IMR-90 (cell line): ENCODE results near the gene RDH11.

Source experiments
- BHLHE40 ChIP-seq: fragments of 150-350 bp; IDR thresholded peaks from 2 replicates; pipeline ENCODE4 v1.6.1; 2016; ENCODE audit warnings: mild to moderate bottlenecking, low read depth, low read length
- CEBPB ChIP-seq: IDR thresholded peaks from 2 replicates; pipeline ENCODE4 v1.6.1; 2012; ENCODE audit warnings: low read depth, low read length, improper control_type of control experiment
- CHD1 ChIP-seq: IDR thresholded peaks from 2 replicates; pipeline ENCODE4 v1.6.1; 2012; ENCODE audit warnings: low read depth, low read length, improper control_type of control experiment
- FOS ChIP-seq: fragments of 150-350 bp; IDR thresholded peaks from 2 replicates; pipeline ENCODE4 v1.6.1; 2016; ENCODE audit warnings: low read depth, low read length
- MAFK ChIP-seq: IDR thresholded peaks from 2 replicates; pipeline ENCODE4 v1.6.1; 2012; ENCODE audit warnings: low read depth, low read length, improper control_type of control experiment
- MAZ ChIP-seq: IDR thresholded peaks from 2 replicates; pipeline ENCODE4 v1.6.1; 2012; ENCODE audit warnings: low read depth, mild to moderate bottlenecking, low read length, improper control_type of control experiment, moderate library complexity, borderline replicate concordance
- MXI1 ChIP-seq: IDR thresholded peaks from 2 replicates; pipeline ENCODE4 v1.6.1; 2012; ENCODE audit warnings: low read depth, mild to moderate bottlenecking, low read length, moderate library complexity, borderline replicate concordance
- POLR2A ChIP-seq: IDR thresholded peaks from 2 replicates; pipeline ENCODE4 v1.6.1; 2012; ENCODE audit warnings: mild to moderate bottlenecking, low read depth, low read length
- RAD21 ChIP-seq: IDR thresholded peaks from 2 replicates; pipeline ENCODE4 v1.6.1; 2012; ENCODE audit warnings: low read length, improper control_type of control experiment
- RCOR1 ChIP-seq: IDR thresholded peaks from 2 replicates; pipeline ENCODE4 v1.6.1; 2012; ENCODE audit warnings: mild to moderate bottlenecking, low read length, improper control_type of control experiment; ENCODE audit not compliant: insufficient replicate concordance
- RFX5 ChIP-seq: IDR thresholded peaks from 2 replicates; pipeline ENCODE4 v1.8.0; 2012; ENCODE audit warnings: low read depth, mild to moderate bottlenecking, low read length, moderate library complexity
- SMC3 ChIP-seq: fragments of 150-350 bp; IDR thresholded peaks from 2 replicates; pipeline ENCODE4 v1.6.1; 2016; ENCODE audit warnings: low read depth, mild to moderate bottlenecking, antibody characterized with exemption, low read length, moderate library complexity
- TF ChIP-seq, protein P1 (sequence below): fragments of 150-350 bp; IDR thresholded peaks from 2 replicates; pipeline ENCODE4 v1.6.1; 2016; ENCODE audit warnings: low read depth, mild to moderate bottlenecking, low read length, moderate library complexity, borderline replicate concordance
- TF ChIP-seq, protein P2 (sequence below): conservative IDR thresholded peaks from 2 replicates; pipeline ENCODE4 v1.5.1; 2012; ENCODE audit warnings: mild to moderate bottlenecking, low read depth, low read length, improper control_type of control experiment

DNA sequence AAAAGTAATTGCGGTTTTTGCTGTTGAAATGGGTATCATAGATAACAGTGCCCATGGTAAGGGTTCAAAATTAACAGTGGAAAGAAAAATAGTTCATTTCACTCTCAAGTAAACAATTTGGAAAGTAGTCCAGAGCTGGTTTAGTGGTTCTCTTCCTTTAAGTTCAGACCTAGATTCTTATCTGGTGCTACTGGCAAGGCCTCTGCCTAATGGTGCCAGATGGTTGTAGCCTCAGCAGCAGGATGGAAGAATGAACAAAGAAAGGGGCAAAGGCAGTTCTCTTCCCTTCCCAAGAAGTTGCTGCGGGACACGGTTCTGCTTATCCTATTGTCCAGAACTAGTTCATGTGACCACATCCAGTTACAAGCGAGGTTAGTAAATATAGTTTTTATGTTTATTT lies 65.4 kb downstream of the RDH11 start:
- no peak for TF ChIP-seq RAD21
- TF ChIP-seq MAZ: no peak
- TF ChIP-seq, protein P1, sequence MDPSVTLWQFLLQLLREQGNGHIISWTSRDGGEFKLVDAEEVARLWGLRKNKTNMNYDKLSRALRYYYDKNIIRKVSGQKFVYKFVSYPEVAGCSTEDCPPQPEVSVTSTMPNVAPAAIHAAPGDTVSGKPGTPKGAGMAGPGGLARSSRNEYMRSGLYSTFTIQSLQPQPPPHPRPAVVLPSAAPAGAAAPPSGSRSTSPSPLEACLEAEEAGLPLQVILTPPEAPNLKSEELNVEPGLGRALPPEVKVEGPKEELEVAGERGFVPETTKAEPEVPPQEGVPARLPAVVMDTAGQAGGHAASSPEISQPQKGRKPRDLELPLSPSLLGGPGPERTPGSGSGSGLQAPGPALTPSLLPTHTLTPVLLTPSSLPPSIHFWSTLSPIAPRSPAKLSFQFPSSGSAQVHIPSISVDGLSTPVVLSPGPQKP: no peak
- TF ChIP-seq, protein P2, sequence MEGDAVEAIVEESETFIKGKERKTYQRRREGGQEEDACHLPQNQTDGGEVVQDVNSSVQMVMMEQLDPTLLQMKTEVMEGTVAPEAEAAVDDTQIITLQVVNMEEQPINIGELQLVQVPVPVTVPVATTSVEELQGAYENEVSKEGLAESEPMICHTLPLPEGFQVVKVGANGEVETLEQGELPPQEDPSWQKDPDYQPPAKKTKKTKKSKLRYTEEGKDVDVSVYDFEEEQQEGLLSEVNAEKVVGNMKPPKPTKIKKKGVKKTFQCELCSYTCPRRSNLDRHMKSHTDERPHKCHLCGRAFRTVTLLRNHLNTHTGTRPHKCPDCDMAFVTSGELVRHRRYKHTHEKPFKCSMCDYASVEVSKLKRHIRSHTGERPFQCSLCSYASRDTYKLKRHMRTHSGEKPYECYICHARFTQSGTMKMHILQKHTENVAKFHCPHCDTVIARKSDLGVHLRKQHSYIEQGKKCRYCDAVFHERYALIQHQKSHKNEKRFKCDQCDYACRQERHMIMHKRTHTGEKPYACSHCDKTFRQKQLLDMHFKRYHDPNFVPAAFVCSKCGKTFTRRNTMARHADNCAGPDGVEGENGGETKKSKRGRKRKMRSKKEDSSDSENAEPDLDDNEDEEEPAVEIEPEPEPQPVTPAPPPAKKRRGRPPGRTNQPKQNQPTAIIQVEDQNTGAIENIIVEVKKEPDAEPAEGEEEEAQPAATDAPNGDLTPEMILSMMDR: no peak
- no peak for TF ChIP-seq RFX5
- no peak for TF ChIP-seq POLR2A
- no peak for TF ChIP-seq FOS
- no peak for TF ChIP-seq CHD1
- no peak for TF ChIP-seq CEBPB
- no peak for TF ChIP-seq MXI1
- no peak for TF ChIP-seq SMC3
- no peak for TF ChIP-seq MAFK
- no peak for TF ChIP-seq BHLHE40
- no peak for TF ChIP-seq RCOR1
